ENCODE data around the gene MTHFD1L.

DNA sequence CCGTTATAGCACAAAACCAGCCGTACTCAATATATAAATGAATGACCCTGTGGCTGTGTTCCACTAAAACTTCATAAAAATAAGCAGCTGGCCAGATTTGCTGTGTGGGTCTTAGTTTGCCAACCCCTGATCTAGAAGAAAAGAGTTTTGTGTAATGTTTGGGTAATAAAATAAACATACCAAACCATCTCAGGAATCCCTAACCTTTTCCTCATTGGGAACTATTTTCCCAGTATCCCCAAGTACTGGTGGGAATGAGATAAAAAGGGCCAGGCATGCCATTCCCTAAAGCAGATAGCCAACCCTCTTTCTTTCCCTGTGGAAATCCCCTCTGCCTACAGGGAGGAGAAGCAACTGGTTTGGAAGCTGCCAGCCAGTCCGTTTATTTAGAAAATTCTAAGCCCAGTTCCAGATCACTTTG lies 205.1 kb downstream of the MTHFD1L start:
- TF ChIP-seq, protein P1, sequence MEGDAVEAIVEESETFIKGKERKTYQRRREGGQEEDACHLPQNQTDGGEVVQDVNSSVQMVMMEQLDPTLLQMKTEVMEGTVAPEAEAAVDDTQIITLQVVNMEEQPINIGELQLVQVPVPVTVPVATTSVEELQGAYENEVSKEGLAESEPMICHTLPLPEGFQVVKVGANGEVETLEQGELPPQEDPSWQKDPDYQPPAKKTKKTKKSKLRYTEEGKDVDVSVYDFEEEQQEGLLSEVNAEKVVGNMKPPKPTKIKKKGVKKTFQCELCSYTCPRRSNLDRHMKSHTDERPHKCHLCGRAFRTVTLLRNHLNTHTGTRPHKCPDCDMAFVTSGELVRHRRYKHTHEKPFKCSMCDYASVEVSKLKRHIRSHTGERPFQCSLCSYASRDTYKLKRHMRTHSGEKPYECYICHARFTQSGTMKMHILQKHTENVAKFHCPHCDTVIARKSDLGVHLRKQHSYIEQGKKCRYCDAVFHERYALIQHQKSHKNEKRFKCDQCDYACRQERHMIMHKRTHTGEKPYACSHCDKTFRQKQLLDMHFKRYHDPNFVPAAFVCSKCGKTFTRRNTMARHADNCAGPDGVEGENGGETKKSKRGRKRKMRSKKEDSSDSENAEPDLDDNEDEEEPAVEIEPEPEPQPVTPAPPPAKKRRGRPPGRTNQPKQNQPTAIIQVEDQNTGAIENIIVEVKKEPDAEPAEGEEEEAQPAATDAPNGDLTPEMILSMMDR (conservative IDR thresholded peaks at IDR 0.05; ENCODE audit: low read depth, low read length), result no peak
- no peak for TF ChIP-seq RAD21 (IDR thresholded peaks at IDR 0.05; ENCODE audit: low read length)
- no peak for TF ChIP-seq FOS (IDR thresholded peaks at IDR 0.05; ENCODE audit: low read depth, low read length)
- TF ChIP-seq, protein P2, sequence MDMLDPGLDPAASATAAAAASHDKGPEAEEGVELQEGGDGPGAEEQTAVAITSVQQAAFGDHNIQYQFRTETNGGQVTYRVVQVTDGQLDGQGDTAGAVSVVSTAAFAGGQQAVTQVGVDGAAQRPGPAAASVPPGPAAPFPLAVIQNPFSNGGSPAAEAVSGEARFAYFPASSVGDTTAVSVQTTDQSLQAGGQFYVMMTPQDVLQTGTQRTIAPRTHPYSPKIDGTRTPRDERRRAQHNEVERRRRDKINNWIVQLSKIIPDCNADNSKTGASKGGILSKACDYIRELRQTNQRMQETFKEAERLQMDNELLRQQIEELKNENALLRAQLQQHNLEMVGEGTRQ (IDR thresholded peaks at IDR 0.05; ENCODE audit: low read depth, low read length), result no peak
- TF ChIP-seq BHLHE40 (IDR thresholded peaks at IDR 0.05; ENCODE audit: low read depth, low read length), result no peak
- no peak for TF ChIP-seq CHD1 (IDR thresholded peaks at IDR 0.05; ENCODE audit: low read depth, low read length)
- TF ChIP-seq NFE2L2 (IDR thresholded peaks at IDR 0.05; ENCODE audit: low read depth, low read length), result no peak
- no peak; the same call in none of the 2 replicates for TF ChIP-seq POLR2A (IDR thresholded peaks at IDR 0.05; ENCODE audit: low read depth, low read length)
- TF ChIP-seq CEBPB (IDR thresholded peaks at IDR 0.05; ENCODE audit: low read depth, low read length), result no peak
- TF ChIP-seq, protein P3, sequence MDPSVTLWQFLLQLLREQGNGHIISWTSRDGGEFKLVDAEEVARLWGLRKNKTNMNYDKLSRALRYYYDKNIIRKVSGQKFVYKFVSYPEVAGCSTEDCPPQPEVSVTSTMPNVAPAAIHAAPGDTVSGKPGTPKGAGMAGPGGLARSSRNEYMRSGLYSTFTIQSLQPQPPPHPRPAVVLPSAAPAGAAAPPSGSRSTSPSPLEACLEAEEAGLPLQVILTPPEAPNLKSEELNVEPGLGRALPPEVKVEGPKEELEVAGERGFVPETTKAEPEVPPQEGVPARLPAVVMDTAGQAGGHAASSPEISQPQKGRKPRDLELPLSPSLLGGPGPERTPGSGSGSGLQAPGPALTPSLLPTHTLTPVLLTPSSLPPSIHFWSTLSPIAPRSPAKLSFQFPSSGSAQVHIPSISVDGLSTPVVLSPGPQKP (IDR thresholded peaks at IDR 0.05; ENCODE audit: borderline replicate concordance, low read depth, low read length), result no peak
- no peak for TF ChIP-seq RFX5 (IDR thresholded peaks at IDR 0.05; ENCODE audit: low read depth, low read length)
